ENCODE data around the gene PRKD2.

Gene PRKD2

GRCh38 chr19:46661735-46662592, 55.0 kb downstream of the PRKD2 start:
- peak; percentile 29 to 59 for DNase-seq (ENCODE audit: low read depth in 2 of 2)

GRCh38 chr19:46661020-46661731, 55.7 kb downstream of the PRKD2 start, which contains the start of gene DACT3:
DACT3 (minus strand) TSS chr19:46661182; CDS start chr19:46661064, 118 bp downstream.
- peak; percentile 100 for DNase-seq (ENCODE audit: low read depth in 2 of 2)

- DNase-seq (ENCODE audit: low read depth in 2 of 2), result no peak
These were observed 56.3 kb downstream of the PRKD2 start for GRCh38 chr19:46660551-46661019.

- no peak for DNase-seq (ENCODE audit: low read depth in 2 of 2)
These were observed 56.9 kb downstream of the PRKD2 start for GRCh38 chr19:46660008-46660517.

- DNase-seq (ENCODE audit: low read depth in 2 of 2), result no peak
These were observed 57.5 kb downstream of the PRKD2 start for GRCh38 chr19:46659151-46660007.

GRCh38 chr19:46656541-46656940, 60.4 kb downstream of the PRKD2 start:
- no peak for DNase-seq (ENCODE audit: low read depth in 2 of 2)

GRCh38 chr19:46654621-46655152, 62.2 kb downstream of the PRKD2 start:
- no peak for DNase-seq (ENCODE audit: low read depth in 2 of 2)

- DNase-seq (ENCODE audit: low read depth in 2 of 2), result no peak
These were observed 66.5 kb downstream of the PRKD2 start for GRCh38 chr19:46650445-46650844.

GRCh38 chr19:46648961-46649960, 67.7 kb downstream of the PRKD2 start:
- no peak for DNase-seq (ENCODE audit: low read depth in 2 of 2)

GRCh38 chr19:46648060-46648960, 68.6 kb downstream of the PRKD2 start:
- no peak for DNase-seq (ENCODE audit: low read depth in 2 of 2)

GRCh38 chr19:46646402-46646801, 70.5 kb downstream of the PRKD2 start:
- DNase-seq (ENCODE audit: low read depth in 2 of 2), result no peak

GRCh38 chr19:46644720-46645119, 72.2 kb downstream of the PRKD2 start:
- DNase-seq (ENCODE audit: low read depth in 2 of 2), result no peak

- no peak for DNase-seq (ENCODE audit: low read depth in 2 of 2)
These were observed 76.3 kb downstream of the PRKD2 start for GRCh38 chr19:46640656-46641055.

- no peak for DNase-seq (ENCODE audit: low read depth in 2 of 2)
These were observed 77.3 kb downstream of the PRKD2 start for GRCh38 chr19:46639358-46640182.

GRCh38 chr19:46637224-46637623, 79.7 kb downstream of the PRKD2 start:
- no peak for DNase-seq (ENCODE audit: low read depth in 2 of 2)

- DNase-seq (ENCODE audit: low read depth in 2 of 2), result no peak
These were observed 80.8 kb downstream of the PRKD2 start, which contains the start of gene GNG8 for GRCh38 chr19:46635920-46636761. GNG8 (minus strand) TSS chr19:46636202; CDS start chr19:46634682, 1,520 bp downstream.

- no peak for DNase-seq (ENCODE audit: low read depth in 2 of 2)
These were observed 82.2 kb downstream of the PRKD2 start for GRCh38 chr19:46634656-46635218.
